CD4-positive, alpha-beta T cell treated with Interleukin-12 subunit alpha and Interleukin-12 subunit beta, for 1 hour (primary cell): ENCODE measurements around the gene STK4.

ENCODE experiments used
- DNase-seq: peaks from one replicate; pipeline ENCODE4 v3.0.0-alpha.2; 2020

STK4 gene

DNA sequence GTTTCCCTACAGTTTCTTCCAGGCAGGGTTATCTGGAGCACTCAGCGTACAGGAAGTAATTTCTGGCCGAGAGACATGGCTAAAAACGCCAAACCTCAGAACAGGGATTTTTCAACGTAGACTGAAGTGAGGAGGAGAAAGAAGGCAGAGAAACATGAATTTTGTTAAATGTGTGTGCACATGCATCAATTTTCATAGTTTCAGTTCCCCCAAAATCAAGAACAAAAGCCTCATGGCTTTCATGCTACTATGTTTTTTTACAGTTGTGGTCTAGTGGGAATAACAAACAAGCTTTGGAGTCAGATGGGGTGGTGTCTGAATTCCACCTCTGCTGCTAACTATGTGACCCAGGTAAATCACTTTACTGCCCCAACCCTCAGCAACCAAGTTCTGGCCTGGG, 11.0 kb upstream of the STK4 start:
- DNase-seq, result no peak

DNA sequence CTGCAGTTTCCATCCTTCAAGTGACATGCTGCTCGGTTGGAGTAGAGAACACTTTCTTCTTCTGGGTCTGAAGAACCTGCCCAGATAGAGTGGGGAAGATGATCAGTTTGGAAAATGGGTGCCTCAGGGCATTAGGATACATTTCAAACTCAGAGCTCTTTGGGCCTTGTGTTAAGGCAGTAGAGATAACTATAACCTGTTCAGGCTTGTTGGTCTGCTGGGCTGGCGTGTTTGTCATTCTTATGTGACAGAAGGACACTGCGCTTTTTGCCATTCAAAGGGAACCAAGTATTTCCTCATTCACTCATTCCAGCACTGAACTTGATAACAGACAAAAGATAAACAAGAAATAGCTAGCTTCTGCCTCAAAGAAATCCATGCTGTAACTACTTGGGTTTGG, 9.9 kb upstream of the STK4 start:
- no peak for DNase-seq

DNA sequence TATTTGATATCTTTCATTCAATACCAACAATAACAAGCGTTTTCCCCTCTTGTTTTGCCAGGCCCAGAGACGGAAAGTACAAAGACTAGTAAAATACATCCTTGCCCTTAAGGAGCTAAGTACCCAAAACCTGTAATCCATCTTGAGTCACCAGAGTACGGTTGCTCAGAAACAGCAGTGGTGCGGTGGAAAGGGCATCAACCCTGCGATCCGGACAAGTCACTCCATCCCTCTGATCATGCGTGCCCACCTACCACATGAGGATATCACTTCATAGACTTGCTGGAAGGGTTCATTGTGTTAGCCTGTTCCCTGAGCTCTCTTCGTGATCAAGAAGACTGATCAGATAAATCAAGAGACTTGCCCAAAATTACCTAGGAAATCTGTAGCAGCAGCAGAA, 8.0 kb upstream of the STK4 start:
- no peak for DNase-seq

DNA sequence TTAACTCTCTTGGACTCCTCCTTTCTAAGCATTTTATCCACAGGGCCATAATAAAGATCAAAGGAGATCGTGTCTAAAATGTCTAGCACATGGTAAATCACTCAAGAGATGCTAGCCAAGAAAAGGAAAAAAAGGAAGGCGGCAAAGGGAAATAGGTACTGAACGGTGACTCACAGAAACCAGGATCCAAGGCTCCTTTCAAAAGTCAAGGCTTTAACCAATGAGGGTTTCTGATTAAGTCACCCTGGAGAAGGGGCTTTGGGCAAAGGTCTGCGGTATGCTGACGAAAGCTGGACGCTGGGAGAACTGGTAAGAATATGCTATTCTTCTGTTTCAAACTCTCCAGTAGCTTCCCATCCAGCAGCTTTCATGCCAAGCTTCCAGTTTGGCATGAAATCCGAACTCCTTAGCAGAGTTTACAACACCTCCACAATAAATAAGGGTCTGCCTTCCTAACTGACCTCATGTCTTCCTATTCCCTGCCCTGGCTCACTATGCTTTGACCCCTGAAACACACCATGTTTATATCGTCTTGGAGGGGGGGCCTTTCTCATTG, 7.2 kb upstream of the STK4 start:
- DNase-seq, result no peak

DNA sequence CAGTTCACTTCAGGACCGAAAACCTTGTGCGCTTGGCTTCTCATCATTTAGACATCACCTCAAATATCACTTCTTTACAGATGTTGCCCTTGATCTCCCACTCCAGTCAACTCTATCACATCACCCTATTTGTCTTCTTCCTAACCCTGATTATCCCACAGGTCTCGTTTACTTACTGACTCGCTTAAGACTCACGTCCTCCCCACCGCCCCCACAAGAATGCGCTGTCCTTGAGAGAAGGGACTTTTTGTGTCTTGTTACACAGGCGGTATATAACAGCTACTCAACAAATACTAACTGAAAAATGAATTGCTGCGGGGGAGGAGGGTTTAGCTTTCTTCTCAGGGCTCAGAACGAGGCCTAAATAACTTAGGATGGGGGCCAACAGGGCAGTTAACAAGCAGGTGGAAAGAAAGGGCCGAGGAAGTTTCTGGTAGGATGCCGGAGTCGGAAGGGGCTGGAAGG, 6.6 kb upstream of the STK4 start:
- peak; percentile 54 for DNase-seq

DNA sequence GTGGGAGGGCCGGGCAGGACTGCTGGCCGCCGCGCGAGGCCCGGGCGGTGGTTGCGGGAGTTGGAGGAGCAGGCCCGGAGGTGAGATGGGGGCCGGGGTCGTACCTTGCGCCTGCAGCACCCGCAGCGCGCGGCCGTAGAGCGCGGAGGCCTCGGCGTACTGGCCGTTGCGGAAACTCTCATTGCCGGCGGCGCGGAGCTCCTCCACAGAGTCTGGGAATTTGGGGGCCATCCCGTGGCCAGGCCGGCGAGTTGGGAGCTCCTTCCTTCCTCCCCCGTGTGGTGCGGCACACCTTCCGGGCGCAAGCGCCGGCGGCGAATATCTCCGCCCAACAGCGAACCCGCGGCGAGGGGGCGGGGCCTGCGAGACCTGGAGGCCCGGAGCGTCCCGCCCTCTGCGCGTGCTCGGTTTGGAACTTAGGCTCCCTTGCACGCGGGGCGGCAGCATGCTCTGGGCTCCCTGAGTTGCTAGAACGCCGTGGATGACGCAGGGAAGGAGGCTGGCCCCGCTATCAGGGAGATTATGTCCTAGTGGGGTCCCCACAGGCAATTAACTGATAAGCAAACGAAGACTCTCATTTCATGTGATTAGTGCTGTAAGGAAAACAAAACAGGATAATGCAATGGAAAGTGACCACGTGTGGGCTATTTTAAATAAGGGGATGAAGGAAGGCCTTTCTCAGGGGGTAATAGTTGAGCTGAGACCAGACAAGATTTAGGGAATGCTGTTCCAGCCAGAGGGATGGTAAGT, 6.0 kb upstream of the STK4 start, which contains the start of gene TOMM34:
TSS of gene TOMM34 (minus strand) at position 295 of the 750 bp plus-strand sequence. CDS start at position 231, 64 bp downstream.
- peak; percentile 92 for DNase-seq

DNA sequence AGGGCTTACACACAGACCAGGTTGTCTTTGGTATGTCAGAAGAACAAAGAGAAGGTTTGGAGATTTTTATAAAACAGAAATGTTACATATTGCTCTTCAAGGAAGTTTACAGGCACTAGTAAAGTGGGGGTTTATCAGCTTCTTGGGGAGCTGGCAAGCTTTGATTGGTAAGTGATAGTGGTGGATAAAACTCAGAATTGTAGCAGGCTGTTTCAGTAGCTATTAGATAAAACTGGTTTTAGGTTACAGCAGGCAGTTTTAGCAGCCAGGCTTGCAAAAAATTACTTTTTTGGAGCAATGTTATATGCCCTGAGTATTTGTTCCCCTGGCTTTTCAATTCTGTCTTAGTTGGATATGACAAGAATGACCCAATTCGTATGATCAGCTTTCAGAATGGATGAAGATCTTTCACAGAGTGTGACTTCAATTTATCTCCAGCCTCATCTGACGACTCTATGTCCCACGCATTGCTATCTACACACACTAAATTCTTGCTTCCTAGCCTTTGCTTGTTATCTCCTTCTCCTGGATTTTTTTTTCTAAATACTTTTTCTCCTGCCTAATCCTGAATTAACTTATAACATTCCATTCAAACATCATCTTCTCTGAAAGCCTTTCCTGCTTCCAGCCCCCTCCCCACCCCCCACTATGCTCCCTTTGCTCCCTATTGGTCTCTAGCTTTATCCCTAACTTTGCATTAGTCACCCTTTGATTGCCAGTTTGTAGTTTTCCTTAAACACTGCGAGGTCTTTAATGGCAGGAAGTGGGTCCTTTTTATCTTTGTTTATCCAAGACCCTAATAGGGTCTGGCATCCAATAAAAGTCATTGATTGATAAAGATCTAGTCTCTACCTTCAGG, 5.1 kb upstream of the STK4 start:
- no peak for DNase-seq

DNA sequence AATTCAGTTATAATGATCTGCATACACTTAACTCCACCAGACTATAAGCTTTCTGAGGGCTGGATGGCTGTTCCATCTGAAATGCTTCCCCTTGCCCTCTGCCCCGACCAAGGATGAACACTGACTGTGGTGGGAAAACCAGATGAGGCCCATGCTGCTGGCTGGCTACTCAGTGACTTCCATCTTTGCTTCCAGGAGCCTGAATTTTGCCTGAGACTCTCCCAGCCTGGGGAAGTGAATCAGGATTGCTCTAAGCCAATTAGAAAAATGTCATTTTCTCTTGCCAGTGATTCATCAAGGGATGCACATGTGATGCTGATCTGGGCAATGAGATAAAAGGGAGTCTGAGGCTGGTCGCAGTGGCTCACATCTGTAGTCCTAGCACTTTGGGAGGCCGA, 4.4 kb upstream of the STK4 start:
- no peak for DNase-seq

DNA sequence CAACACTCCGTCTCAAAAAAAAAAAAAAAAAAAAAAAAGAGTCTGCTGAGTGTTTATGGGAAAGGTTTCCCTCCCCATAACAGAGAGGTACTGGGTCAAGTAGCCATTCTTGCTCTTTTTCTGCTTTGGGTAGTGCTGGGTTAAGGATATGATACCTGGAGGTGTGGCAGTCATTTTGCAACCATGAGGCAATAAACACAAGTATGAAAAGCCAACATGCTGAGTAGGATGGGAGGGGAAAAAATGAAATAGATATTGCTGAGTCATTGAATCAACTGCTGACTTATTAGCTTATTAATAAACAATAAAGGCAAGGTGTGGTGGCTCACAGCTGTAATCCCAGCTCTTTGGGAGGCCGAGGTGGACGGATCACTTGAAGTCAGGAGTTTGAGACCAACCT, 3.8 kb upstream of the STK4 start:
- DNase-seq, result no peak

DNA sequence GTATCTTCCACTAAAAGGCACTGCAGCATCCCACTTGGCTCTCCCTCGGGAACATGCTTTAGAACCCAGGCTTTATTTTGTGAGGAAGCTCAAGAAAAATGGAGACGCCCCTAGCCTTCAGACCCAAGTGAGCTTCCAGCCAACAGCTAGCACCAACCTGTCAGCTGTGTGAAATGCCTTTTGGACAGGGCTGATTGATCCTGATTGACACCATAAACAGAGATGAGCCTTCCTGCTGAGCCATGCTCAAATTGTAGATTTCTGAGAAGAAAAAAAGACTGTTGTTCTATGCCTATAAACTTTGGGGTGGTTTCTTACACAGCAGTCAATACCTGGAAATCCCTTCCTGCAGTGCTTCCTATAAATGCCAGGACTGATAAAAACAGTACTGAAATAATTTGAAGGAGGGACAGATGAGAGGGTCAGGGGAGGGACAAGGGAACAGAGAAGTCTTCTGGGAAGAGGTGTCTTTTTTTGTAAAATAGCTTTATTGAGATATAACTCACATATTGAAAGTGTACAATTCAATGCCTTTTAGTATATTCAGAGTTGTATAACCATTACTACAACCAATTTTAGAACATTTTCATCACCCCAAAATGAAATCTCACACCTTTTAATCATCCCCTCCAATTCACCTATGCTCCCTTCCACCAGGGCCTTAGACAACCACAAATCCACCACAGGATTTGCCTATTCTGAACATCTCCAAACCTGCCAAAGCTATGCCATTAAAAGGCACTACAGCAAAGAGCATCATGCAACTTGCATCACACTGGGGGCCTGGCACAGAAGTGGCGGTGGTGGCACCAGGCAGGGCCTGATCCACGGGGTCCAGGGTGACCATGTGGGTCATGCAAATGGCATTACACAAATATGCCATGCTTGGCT, 2.7 kb upstream of the STK4 start:
- DNase-seq, result no peak

DNA sequence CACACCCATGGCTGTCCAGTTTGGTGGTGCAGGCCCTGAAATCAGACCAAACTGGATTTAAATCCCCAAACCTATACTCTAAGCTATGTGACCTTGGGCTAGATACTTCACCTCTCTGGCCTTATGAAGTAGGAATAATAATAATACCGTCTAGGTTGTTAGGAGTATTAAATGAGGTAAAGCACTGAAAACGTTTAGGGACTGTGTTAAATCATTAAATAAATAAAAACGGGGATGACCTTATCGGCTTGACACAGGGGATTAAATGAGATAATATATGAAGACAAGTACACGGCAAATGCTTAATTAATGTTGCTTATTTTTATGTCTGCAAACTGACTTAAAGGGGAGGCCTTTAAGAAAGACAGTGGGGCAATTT, 672 bp upstream of the STK4 start:
- DNase-seq, result no peak

DNA sequence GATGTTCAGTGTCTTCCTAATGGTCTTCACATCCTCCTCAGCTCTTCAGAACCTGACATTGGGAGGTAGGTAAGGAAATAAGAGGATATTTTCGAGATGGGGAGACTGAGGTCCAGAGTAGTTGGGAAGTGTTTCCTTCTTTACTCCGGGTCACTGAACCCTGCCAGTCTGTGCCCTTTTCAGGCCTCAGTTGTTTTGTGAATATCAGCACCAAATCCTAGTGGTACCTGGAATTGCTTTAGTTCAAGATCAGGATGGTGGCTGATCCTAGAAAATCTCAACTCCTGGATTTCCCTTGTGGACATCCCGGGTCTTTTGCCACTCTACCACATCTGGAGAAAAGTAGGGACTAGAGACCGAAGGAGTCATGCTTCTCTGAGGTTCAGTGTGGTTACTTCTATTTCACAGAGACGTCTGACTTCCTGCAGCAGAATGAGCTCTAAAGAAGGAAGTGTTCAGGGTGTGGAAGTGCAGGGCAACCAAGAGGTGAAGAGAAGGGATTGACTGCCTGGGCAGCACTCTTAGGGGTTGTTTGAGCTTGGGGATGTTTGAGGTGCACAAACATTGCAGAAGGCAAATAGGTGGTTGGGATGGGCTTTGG, 995 bp downstream of the STK4 start:
- peak; percentile 73 for DNase-seq

DNA sequence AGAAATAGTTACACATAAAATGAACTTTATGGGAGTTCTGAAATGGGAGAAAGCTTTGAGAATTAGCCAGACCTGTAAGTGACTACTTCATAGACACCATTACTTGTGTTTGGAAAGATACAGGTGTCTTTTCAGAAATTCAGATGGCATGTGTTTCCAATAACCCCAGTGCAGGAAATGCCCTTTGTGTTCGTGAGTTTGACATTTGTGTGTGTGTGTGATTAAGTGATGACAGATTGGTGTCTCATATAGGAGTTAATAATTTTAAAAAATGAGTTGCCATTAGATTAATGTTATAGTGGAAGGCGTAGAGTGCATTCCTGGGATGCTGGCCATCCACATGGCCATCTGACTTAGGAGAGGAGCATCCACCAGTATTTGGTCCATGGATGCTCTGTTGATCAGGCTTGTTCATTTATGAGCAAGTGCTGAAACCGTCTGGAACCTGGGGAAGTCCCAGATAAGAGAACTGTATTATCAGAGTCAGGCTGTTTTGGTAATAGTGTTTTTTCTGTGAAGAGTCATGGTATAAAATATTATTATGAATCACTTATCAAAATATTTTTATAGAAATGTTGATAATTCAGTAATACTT, 3.1 kb downstream of the STK4 start:
- peak; percentile 66 for DNase-seq

DNA sequence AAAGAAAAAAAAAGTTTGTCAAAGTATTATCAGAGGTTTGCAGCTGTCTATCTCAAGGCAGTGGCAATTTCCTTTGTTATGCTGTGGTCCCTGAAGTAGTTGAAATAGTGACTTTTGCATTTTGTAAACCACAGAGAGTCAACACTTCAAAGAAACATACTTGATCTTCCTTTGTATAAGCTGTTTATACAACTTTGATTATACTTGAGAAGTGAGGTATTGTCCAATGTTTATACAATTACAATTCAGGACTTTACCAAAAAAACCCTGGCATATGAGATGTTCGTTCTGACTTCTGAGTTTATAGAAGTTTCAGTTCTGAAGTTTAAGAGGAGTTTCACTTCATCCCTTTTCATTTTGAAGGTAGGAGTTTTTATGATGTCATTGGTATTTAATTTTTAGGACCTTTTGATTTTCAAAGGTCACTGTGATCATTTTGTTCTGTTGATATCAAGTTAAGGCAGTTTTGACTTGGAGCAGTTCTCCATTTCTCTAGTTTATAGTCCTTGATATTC, 4.0 kb downstream of the STK4 start:
- peak; percentile 67 for DNase-seq

DNA sequence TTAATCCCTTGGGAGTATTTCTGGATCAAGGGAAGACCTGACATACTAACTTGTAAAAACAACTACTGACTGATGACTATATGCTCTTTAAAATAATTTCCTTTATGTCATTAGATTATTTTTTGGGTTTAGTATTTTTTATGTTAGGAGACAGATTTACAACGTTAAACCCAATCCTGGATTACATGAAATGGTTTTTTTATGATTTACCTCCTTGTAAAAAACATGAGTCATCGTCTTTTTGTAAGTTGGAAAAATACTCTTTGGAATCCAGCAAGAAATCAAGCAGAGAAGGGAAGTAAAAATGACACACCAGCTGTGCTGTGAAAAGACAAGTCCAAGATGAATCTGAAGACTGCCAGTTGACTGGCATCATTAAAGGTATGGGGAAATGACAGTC, 6.7 kb downstream of the STK4 start:
- DNase-seq, result no peak

DNA sequence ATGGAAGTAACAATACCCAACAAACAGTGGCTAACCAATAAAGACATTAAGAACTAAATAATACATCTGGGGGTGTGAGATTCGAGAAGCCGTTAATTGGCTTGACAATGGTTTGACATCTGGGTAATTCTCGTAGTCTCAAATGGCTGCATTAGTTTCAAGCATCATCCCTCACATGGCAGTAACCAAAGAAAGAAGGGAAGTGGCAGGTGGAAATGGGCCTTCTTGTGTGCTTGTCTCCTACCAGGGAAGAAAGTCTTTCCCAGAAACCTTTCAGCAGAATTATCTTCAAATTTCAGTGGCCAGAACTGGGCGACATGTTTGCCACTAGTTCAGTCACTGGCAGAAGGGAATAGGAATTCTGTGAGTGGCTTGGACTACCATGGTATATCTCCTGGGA, 10.4 kb downstream of the STK4 start:
- DNase-seq, result no peak

DNA sequence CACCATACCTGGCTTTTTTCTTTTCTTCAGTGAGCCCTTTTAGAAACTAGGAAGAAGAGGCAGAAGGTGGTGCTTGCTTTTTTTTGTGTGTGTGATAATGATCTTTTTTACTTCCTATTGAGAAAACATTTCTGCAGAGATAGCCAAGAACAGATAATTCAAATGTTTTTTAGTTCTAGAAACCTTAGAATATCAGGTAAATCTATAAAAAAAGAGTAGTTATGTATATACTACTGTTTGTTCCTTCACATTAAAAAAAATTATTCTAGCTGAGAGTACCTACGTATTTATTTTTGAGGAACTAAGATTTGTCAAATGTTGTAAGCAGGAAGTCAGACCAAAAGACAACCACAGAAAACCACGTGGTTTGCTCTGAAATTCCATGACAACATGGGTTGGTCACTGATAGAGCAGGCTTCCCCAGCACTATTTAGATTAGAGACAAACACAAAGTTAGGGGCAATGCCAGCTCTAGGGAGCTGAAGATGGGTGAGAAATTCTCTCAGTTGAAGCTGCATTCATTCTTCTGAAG, 12.8 kb downstream of the STK4 start:
- DNase-seq, result peak; percentile 87

DNA sequence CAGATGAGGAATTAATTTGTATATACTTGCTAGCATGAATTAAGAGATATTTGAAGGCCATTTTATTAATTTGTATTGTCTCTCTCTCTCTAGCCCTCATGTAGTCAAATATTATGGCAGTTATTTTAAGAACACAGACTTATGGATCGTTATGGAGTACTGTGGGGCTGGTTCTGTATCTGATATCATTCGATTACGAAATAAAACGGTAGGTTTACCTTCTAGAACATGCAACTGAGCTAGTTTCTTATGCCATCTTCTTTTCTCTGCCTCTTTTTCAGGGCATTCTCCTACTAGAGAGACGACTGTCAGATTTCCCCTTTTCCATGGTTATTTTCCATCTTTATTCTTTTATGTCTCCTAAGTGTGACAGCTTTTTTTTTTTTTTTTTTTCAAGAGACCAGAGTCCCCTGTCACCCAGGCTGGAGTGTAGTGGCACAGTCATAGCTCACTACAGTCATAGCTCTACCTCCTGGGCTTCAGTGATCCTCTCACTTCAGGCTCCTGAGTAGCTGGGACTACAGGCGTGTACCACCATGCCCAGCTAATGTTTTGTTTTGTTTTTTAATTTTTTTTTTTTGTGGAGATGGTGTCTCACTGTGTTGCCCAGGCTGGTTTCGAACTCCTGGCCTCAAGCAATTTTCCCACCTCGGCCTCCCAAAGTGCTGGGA, 15.6 kb downstream of the STK4 start:
- DNase-seq, result no peak

DNA sequence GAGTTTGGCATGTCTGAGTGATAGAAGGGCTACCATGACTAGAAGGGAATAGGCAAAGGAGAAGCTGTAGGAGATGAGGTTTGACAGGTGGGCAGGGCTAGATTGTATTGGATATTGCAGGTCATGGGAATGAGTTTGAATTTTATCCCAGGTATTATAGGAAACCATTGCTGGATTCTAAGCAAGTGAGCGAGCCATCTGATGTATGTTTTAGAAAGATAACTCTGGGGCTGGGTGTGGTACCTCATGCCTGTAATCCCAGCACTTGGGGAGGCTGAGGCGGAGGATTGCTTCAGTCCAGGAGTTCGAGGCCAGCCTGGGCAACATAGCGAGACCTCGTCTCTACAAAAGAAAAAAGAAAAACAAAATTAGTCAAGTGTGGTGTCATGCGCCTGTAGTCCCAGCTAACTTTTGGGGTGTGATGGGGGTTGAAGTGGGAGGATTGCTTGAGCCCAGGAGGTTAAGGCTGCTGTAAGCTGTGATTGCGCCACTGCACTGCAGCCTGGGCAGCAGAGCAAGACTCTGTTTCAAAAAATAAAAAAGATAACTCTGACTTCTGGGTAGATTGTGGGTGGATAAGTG, 16.9 kb downstream of the STK4 start:
- DNase-seq, result no peak

DNA sequence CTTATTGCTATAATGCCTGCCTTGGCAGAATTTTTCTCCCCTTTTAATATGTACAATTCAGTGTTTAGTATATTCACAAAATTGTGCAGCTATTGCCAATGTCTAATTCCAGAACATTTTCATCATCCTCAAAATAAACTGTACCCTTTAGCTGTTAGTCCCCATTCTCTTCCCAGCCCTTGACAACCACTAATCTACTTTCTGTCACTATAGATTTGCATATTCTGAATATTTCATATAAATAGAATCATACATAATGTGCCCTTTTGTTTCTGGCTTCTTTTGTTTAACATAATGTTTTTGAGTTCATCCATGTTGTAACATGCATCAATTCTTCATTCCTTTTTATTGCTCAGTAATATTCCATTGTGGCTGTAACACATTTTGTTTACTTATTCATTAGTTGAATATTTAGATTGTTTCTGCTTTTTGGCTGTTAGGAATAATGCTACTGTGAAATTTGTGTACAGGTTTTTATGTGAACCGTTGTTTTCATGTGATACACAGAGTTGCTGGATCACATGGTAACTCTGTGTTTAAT, 22.4 kb downstream of the STK4 start:
- no peak for DNase-seq
